MV-4-11 (cell line): ENCODE measurements around the gene PHEX.
A peak's percentile ranks its signal among the peaks of the same experiment; 100 is the strongest.

Experiments
- DNase-seq: peaks from one replicate; lab custom pipeline; 2025; lab: John Stamatoyannopoulos, UW

Gene PHEX

DNA sequence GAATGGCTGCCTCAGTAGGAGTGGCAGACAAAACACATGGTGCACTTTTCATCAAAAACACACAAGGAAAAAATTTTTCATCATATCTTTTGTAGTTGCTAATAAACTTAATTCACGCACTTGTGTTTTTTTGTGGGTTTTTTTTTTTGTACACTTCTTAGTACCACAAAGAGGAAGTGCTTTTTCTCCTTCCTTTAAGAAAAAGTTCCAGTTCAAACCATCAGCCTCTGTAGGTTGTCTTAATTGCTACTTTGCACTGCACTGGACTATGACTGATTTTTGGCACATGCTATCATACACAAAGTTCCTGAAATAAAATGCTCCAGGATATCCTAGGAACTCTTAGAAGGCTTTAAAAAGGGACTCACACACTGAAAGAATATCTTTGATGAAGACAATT, at the start of gene PHEX:
TSS of gene PHEX (plus strand) at position 242 of the 400 bp plus-strand sequence. CDS start 681 bp downstream, outside the sequence.
- peak; percentile 39 for DNase-seq

- DNase-seq, result peak; percentile 63
Observed at GRCh38 chrX:21985332-21985777, 46.8 kb upstream of the PHEX start.

DNA sequence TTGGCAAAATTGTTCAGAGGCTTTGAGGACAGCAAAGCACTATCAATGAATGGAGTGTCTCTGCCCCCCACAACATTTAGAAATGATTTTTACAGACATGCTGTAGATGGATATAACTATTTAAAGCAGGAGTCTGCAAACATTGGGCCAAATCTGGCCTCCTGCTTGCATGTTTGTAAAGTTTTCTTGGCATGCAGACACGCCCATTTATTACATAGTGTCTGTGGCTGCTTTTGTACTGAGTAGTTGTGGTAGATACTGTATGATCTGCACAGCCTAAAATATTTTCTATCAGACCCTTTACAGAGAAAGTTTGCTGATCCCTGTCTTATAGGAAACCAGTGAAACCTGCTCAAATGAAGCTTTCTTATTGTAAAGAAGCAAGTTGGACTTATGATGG, 45.5 kb upstream of the PHEX start:
- no peak for DNase-seq

DNA sequence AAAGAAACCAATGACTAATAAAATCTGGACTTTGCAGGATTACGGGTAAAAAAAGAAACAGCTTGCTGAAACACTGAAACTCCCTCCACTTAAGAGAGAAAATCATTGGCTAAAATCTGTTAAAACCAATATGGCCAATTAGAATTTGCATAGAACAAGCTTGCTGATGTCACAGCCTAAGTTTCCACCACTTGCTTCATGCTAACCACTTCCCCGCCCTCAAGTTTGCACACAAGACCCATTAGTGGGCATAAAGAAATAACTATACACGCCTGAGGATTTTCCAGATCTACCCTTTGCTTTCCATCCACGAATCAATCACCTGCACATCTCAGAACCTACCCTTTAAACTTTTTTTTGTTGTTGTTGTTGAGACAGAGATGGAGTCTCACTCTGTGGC, 42.7 kb upstream of the PHEX start:
- peak; percentile 22 for DNase-seq

DNA sequence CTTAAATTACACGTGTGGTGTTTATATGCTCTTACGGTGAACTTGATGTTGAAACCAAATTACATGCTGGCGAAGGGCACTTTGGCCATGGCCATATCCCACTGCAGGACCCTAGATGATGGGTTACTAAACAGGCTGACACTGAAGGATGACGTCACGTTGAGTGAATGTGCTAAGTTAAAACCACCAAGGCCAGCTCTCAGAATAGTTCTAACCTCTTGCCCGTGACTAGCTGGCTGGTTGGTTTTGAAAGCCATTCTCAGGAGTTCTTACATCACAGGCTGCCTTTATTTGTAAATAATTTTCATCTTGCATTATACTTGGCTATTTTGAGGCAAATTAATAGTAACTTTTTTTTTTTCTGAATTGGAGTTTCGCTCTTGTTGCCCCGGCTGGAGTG, 41.3 kb upstream of the PHEX start:
- peak; percentile 54 for DNase-seq

DNA sequence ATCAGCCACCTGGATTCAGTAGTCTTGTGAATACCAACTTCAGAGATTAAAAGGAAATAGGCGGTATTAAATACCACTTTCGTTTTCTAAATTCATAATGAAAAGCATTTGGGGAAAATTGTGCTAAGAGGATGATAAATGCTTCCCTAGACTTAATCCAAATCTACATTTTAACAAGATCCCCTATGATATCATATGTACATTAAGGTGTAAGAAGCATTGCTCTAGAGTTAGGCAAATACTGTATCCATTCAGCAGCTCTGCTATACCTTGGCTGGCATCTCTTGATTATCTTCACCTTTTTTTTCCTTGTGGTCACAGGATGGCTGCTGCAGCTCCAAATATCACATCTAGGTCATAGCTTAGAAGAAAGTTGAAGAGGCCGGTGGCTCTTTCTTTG, 40.6 kb upstream of the PHEX start:
- no peak for DNase-seq

DNA sequence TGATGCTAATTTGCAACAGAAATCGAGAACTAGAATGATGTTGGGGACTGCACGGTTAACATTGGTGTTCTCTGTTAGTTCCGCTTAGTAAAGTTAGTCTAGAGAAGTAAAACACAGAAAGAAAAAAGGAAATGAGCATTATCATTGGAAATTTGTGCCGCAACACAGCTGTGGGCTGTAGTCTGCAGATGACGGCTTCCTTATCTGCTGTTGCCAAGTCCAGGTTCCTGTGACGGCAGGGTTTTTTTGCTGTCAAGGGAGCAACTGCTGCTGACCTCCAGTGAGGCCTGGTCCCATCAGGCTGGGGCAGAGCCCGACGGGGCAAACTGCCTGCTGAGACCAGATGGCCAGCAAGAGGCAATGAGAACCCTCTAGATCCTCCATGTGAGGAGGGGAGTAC, 38.9 kb upstream of the PHEX start:
- peak; percentile 90 for DNase-seq

- peak; percentile 74 for DNase-seq
Observed at GRCh38 chrX:21996872-21997455, 35.2 kb upstream of the PHEX start.

GRCh38 chrX:21998037-21998436, 34.1 kb upstream of the PHEX start:
- DNase-seq, result no peak

- DNase-seq, result no peak
Observed at GRCh38 chrX:22004866-22005265, 27.3 kb upstream of the PHEX start.

- no peak for DNase-seq
Observed at GRCh38 chrX:22012051-22012450, 20.1 kb upstream of the PHEX start.

GRCh38 chrX:22012931-22013330, 19.2 kb upstream of the PHEX start:
- no peak for DNase-seq

- no peak for DNase-seq
Observed at GRCh38 chrX:22015139-22015750, 16.9 kb upstream of the PHEX start.

GRCh38 chrX:22021751-22022324, 10.3 kb upstream of the PHEX start:
- DNase-seq, result no peak

- DNase-seq, result no peak
Observed at GRCh38 chrX:22024577-22024976, 7.5 kb upstream of the PHEX start.

DNA sequence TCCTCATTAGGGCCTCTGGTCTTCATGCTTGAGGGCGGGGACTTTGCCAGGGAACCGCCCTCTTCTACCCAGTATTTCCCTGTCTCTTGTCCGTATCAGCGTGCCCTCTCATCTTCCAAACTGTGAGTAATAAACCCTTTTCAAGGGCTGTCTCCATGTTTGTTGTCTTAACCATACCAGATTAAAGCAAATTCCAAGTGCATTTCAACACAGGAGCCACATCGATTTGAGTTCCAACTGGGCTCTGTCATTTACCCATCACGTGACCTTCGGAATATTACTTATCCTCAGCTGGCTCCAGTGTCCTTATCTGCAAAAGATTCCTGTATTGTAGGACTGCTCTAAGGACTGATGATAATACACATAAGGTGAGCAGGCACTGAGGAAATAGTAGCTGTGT, 6.4 kb upstream of the PHEX start:
- no peak for DNase-seq

DNA sequence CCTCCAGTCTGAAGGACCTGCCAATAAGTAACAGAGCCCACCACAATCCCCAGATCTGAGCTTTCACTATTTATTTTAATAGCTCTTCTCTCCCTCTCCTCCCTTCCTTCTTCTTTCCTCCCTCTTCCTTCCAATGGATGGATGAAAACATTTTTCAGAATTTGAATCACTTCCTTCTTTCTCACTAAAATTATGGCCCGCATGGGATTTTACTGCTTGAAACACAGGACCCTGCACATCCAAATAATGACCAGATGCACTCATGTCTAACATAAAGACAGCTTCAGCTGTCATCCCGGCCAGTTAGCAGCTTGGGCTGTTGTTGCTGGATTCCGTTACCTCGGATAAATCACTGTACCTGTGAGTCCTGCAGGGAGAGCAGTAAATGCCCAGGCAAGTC, 5.4 kb upstream of the PHEX start:
- DNase-seq, result no peak

DNA sequence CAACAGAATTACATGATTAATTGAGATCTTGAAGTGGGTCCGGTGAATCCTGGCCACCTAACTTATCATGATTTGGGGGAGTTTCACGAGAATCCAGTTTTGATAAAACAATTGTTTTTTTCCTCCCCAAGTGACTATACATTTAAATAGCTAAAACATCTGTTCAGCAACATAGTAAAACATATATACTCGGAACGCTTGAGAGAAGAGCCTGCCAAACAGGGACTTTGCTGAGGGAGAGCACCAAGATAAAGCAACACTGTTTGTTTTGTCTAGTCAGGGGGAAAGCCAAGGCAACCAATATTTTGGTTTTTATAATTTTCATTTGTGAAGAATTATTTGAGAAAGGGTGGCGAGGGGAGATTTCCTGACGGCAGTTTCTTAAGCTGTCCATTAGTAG, 381 bp downstream of the PHEX start:
- DNase-seq, result no peak

GRCh38 chrX:22033818-22034217, 1.7 kb downstream of the PHEX start:
- DNase-seq, result no peak

DNA sequence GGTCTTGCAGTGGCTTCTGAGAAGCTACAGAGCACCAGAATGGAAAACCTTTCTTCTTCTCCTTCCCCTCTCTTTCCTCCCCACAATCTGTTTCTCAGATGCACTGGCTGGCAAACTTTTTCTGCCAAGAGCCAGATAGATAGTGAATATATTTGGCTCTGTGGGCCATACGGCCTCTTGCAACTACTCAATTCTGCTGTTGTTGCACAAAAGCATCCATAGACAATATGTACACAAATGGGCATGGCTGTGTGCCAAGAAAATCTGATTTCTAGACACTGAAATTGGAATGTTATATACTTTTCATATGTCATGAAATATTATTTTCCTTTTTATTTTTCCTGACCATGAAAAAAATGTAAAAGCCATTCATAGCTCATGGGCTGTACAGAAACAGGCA, 3.1 kb downstream of the PHEX start:
- no peak for DNase-seq

GRCh38 chrX:22037225-22037624, 5.1 kb downstream of the PHEX start:
- no peak for DNase-seq

DNA sequence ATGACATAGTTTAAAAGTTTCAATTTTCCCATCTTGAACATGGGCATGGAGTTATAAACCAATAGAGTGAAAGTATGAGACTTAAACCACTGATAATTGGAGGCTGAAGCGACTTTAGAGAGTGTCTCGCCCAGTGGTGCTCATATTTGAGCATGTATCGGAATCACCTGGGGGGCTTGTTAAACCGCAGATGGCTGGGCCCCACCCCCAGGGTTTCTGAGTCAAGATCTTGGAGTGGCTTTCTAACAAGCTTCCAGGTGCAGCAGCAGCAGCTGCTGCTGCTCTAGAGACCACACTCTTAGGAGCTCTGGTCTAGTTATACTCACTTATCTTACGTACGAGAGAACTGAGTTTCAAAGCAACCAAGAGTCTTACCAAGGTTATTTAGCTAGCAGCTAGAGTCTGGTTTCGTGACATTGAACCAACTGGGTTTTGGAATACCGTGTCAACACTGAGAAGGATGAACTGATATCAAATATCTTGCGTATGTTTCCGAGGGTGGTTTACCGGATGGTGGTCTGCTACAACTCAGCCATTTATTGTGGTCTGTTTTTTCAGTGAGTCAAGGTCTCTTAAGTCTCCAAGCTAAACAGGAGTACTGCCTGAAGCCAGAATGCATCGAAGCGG, 5.9 kb downstream of the PHEX start:
- DNase-seq, result no peak

DNA sequence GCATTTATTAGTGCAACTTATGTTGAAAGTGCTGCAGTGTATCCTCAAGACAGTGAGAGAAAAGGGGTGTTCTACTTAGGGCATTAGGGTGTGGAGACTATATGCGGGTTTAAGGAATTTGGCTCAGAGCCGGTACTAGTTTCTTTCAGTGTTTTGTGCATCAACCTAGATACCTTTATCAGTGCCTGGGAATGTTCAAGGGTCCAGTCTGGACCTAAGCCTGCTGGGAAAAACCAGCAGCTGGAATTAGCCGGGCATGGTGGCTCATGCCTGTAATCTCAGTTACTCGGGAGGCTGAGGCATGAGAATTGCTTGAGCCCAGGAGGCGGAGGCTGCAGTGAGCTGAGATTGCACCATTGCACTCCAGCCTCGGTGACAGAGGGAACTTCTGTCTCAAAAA, 7.4 kb downstream of the PHEX start:
- DNase-seq, result no peak
